T-helper 22 cell (primary cell): Measurements from ENCODE around the gene RSAD2.

Experiments used
- DNase-seq: peaks from one replicate; pipeline ENCODE4 v3.0.0-alpha.2; 2020; ENCODE audit warnings: low read depth

The RSAD2 gene

GRCh38 chr2:6906165-6906741 lies 28.7 kb downstream of the RSAD2 start:
- DNase-seq = no peak

GRCh38 chr2:6908291-6908690 lies 30.7 kb downstream of the RSAD2 start:
- no peak for DNase-seq

GRCh38 chr2:6909431-6910385 lies 32.1 kb downstream of the RSAD2 start:
- DNase-seq = no peak

GRCh38 chr2:6911721-6912120 lies 34.1 kb downstream of the RSAD2 start:
- DNase-seq = no peak

GRCh38 chr2:6913415-6914157 lies 36.0 kb downstream of the RSAD2 start:
- peak; percentile 18 for DNase-seq

- DNase-seq = no peak
Measured at GRCh38 chr2:6914828-6915227, 37.3 kb downstream of the RSAD2 start.

- DNase-seq = no peak
Measured at GRCh38 chr2:6915399-6915798, 37.8 kb downstream of the RSAD2 start.

- DNase-seq = no peak
Measured at GRCh38 chr2:6916224-6916623, 38.6 kb downstream of the RSAD2 start.

- no peak for DNase-seq
Measured at GRCh38 chr2:6916736-6917070, 39.1 kb downstream of the RSAD2 start.

GRCh38 chr2:6917071-6917760 lies 39.6 kb downstream of the RSAD2 start, which contains the start of gene RNF144A:
Gene RNF144A, plus strand, starts transcription at chr2:6917412. Its CDS starts 79,515 bp downstream, at chr2:6996927.
- peak; percentile 47 for DNase-seq

GRCh38 chr2:6917761-6918421 lies 40.3 kb downstream of the RSAD2 start:
- no peak for DNase-seq

GRCh38 chr2:6919901-6920742 lies 42.5 kb downstream of the RSAD2 start:
- no peak for DNase-seq

GRCh38 chr2:6920743-6921064 lies 43.1 kb downstream of the RSAD2 start:
- no peak for DNase-seq

- no peak for DNase-seq
Measured at GRCh38 chr2:6921321-6921922, 43.8 kb downstream of the RSAD2 start.

- DNase-seq = no peak
Measured at GRCh38 chr2:6922201-6922656, 44.7 kb downstream of the RSAD2 start.

- no peak for DNase-seq
Measured at GRCh38 chr2:6923319-6923718, 45.7 kb downstream of the RSAD2 start.

GRCh38 chr2:6924101-6924923 lies 46.7 kb downstream of the RSAD2 start:
- DNase-seq = no peak

- DNase-seq = no peak
Measured at GRCh38 chr2:6924924-6925409, 47.4 kb downstream of the RSAD2 start.

GRCh38 chr2:6926071-6926732 lies 48.6 kb downstream of the RSAD2 start:
- DNase-seq = no peak
